Stimulated activated naive CD4-positive, alpha-beta T cell treated with Interleukin-2 at 50 U/mL for 16 hours (primary cell): ENCODE measurements around the gene BAHCC1.

Source experiments
- DNase-seq: peaks from one replicate; lab custom pipeline; 2025; lab: John Stamatoyannopoulos, UW

The BAHCC1 gene

DNA sequence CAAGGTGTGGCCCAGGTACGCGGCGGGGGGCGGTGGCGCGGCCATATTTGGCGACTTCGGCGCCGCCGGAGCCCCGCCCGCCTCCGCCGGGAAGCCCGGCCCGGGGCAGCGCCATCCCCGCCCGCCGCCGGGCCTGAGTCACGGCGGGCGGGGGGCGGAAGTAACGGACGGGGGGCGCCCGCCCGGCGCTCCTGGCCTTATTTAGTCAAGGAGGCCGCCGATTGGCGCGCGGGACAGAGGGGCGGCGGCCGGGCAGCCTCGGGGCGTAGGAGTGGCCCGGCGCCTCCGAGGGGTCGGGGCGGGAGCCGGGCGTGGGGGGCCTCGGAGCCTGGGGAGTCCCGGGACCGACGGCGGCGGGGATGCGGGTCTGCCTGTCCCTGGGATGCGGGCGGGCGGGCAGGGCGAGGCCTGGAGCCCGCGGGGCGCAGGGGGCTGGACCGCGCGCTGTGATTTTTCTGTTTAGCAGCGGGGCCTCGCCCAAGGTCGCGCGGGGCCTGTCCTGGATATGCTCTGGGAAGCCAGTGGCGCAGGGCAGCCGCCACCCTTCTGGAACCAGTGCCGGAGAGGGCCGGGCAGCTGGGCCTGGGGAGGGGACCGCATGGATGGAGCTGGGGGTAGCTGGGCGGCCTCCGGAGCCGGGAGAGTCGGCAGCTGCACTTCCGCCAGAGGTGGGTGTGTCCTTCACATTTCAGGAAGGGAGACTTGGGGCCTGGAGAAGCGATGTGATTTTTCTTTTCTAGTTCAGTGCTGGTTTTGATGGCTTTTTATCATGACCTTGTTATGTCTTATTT is 119.7 kb downstream of the BAHCC1 start:
- DNase-seq = peak; percentile 64

DNA sequence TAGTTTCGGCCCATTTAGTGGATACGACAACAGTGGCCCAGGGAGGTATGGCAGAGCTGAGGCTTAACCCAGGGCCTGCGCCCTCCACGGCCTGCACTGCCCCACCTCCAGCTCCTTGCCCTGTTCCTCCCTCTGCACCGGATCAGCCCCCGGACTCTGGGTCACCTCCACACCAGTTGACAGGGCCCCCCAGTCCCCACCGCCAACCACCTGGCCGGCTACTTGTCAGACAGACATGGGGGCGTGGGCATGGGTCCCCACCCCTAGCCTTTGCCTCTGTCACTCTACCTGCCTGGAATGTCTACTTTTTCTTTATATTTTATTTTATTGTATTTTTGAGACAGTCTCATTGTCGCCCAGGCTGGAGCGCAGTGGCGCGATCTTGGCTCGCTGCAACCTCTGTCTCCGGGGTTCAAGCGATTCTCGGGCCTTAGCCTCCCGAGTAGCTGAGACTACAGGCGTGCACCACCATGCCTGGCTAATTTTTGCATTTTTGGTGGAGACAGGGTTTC is 120.3 kb downstream of the BAHCC1 start:
- DNase-seq = no peak
